GM23338 (cell line): ENCODE measurements around the gene MMAB. TPM values are rescaled to one million over a fixed set of nuclear protein-coding genes. Genes with fewer than 3 reads are reported as not detected.

ENCODE experiments used
- ATAC-seq: fragments of 200-7000 bp; cut with Tn5 transposase; 3 replicates; pipeline ENCODE4 v1.9.1; 2020
- DNase-seq: peaks from one replicate; pipeline ENCODE4 v3.0.0-alpha.2; 2015; ENCODE audit warnings: low spot score
- H2AFZ ChIP-seq: fragments of 200-600 bp; sonication (generic); 2 replicates; pipeline ENCODE4 v1.8.0; 2016; ENCODE audit warnings: antibody characterized with exemption, mild to moderate bottlenecking, moderate library complexity
- H3F3A ChIP-seq: fragments of 200-600 bp; sonication (generic); replicated peaks from 2 replicates; pipeline ENCODE4 v1.8.0; 2017; ENCODE audit warnings: antibody characterized with exemption, mixed run types, low read depth
- H3K27ac ChIP-seq: fragments of 200-600 bp; sonication (generic); 2 replicates; pipeline ENCODE4 v1.6.1; 2016; ENCODE audit warnings: low read depth
- H3K27me3 ChIP-seq: fragments of 200-600 bp; sonication (generic); 2 replicates; pipeline ENCODE4 v1.8.0; 2016; ENCODE audit warnings: mild to moderate bottlenecking, mixed run types, moderate library complexity; ENCODE audit not compliant: insufficient read depth
- H3K36me3 ChIP-seq: fragments of 200-600 bp; sonication (generic); 2 replicates; pipeline ENCODE4 v1.8.0; 2016; ENCODE audit warnings: mild to moderate bottlenecking; ENCODE audit not compliant: insufficient read depth
- H3K4me1 ChIP-seq: fragments of 200-600 bp; sonication (generic); 2 replicates; pipeline ENCODE4 v1.8.0; 2016; ENCODE audit warnings: mild to moderate bottlenecking, moderate library complexity; ENCODE audit not compliant: insufficient read depth
- H3K4me2 ChIP-seq: fragments of 200-600 bp; sonication (generic); 2 replicates; pipeline ENCODE4 v1.7.1; 2017; ENCODE audit warnings: mixed run types
- H3K4me3 ChIP-seq: fragments of 200-600 bp; sonication (generic); 2 replicates; pipeline ENCODE4 v1.6.1; 2016; ENCODE audit warnings: mixed run types
- H3K79me2 ChIP-seq: fragments of 200-600 bp; sonication (generic); replicated peaks from 2 replicates; pipeline ENCODE4 v1.8.0; 2017; ENCODE audit warnings: mild to moderate bottlenecking; ENCODE audit not compliant: insufficient read depth
- H3K9me2 ChIP-seq: fragments of 200-600 bp; sonication (generic); 2 replicates; pipeline ENCODE4 v1.8.0; 2017; ENCODE audit not compliant: insufficient read depth
- H4K20me1 ChIP-seq: fragments of 200-600 bp; sonication (generic); replicated peaks from 2 replicates; pipeline ENCODE4 v1.8.0; 2017; ENCODE audit warnings: mild to moderate bottlenecking; ENCODE audit not compliant: insufficient read depth
- H3K27ac Mint-ChIP-seq: 2 replicates; pipeline ENCODE4 v1.8.0; 2020; ENCODE audit warnings: inconsistent platforms, mild to moderate bottlenecking, moderate library complexity, mixed read lengths
- H3K27me3 Mint-ChIP-seq: 3 replicates; pipeline ENCODE4 v1.8.0; 2022; ENCODE audit warnings: low read depth, mild to moderate bottlenecking, moderate library complexity, mixed read lengths, inconsistent platforms; ENCODE audit not compliant: insufficient read depth, poor library complexity
- H3K36me3 Mint-ChIP-seq: 3 replicates; pipeline ENCODE4 v1.8.0; 2021; ENCODE audit warnings: low read depth, mild to moderate bottlenecking, inconsistent platforms, moderate library complexity, mixed read lengths
- H3K4me1 Mint-ChIP-seq: 3 replicates; pipeline ENCODE4 v1.8.0; 2020; ENCODE audit warnings: mild to moderate bottlenecking, inconsistent platforms, mixed read lengths
- H3K4me3 Mint-ChIP-seq: 3 replicates; pipeline ENCODE4 v1.8.0; 2021; ENCODE audit warnings: moderate library complexity, mild to moderate bottlenecking, inconsistent platforms, mixed read lengths
- H3K9me3 Mint-ChIP-seq: 3 replicates; pipeline ENCODE4 v1.8.0; 2020; ENCODE audit warnings: moderate library complexity, mild to moderate bottlenecking, inconsistent platforms, mixed read lengths
- NANOG ChIP-seq: IDR thresholded peaks from 2 replicates; pipeline ENCODE4 v1.6.1; 2016; ENCODE audit warnings: antibody characterized with exemption, borderline replicate concordance
- POLR2AphosphoS5 ChIP-seq: IDR thresholded peaks from 2 replicates; pipeline ENCODE4 v1.6.1; 2016; ENCODE audit warnings: antibody characterized with exemption, low read depth
- polyA plus RNA-seq: library from polyadenylated mRNA; unstranded; fragments of >200 nt; fragmentation: Nextera tagmentation; extraction: Ambion mirVana; gene quantifications from 2 replicates; pipeline ENCODE4 v1.2.1, GENCODE V29; 2016
- total RNA-seq: library from RNA; depleted of rRNA; stranded (reverse); fragments of >200 nt; shearing (Covaris generic); gene quantifications from 2 replicates; pipeline ENCODE4 v1.2.3, GENCODE V29; 2014
- TF ChIP-seq, protein P1 (sequence below): IDR thresholded peaks from one replicate; pipeline ENCODE4 v1.6.1; 2018; ENCODE audit warnings: antibody characterized with exemption; ENCODE audit not compliant: unreplicated experiment
- TF ChIP-seq, protein P2 (sequence below), 2 experiments: fragments of 200-600 bp in 1 of 2; sonication (generic) in 1 of 2; conservative IDR thresholded peaks; 2 replicates each; pipeline versions ENCODE4 v1.5.1 to v1.6.1; 2016 to 2017; ENCODE audit warnings: antibody characterized with exemption in 2 of 2, low read depth in 2 of 2, mild to moderate bottlenecking in 2 of 2, moderate library complexity in 1 of 2

MMAB gene
- total and polyA plus RNA-seq, 2 experiments from 2014 or later = 24.7 to 38.5 TPM

DNA sequence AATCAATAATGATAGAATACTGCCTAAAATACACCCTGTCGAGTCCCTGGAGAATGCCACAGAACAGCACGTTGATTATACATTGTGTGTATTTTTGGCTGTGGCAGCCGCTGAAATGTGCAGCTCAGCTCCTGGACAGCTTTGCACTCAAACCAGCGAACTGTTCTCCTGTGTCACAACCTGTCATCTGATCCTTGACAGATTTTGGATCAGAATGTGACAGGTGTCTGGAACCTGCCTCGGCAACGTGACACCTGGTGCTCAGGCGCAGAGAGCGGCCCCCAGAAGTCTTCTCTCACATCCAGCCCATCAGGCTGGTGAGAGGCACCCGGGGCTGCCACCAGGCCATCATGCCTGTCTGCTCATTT is 19.6 kb upstream of the MMAB start:
- TF ChIP-seq, protein P1, sequence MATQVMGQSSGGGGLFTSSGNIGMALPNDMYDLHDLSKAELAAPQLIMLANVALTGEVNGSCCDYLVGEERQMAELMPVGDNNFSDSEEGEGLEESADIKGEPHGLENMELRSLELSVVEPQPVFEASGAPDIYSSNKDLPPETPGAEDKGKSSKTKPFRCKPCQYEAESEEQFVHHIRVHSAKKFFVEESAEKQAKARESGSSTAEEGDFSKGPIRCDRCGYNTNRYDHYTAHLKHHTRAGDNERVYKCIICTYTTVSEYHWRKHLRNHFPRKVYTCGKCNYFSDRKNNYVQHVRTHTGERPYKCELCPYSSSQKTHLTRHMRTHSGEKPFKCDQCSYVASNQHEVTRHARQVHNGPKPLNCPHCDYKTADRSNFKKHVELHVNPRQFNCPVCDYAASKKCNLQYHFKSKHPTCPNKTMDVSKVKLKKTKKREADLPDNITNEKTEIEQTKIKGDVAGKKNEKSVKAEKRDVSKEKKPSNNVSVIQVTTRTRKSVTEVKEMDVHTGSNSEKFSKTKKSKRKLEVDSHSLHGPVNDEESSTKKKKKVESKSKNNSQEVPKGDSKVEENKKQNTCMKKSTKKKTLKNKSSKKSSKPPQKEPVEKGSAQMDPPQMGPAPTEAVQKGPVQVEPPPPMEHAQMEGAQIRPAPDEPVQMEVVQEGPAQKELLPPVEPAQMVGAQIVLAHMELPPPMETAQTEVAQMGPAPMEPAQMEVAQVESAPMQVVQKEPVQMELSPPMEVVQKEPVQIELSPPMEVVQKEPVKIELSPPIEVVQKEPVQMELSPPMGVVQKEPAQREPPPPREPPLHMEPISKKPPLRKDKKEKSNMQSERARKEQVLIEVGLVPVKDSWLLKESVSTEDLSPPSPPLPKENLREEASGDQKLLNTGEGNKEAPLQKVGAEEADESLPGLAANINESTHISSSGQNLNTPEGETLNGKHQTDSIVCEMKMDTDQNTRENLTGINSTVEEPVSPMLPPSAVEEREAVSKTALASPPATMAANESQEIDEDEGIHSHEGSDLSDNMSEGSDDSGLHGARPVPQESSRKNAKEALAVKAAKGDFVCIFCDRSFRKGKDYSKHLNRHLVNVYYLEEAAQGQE = no peak
- no peak for TF ChIP-seq POLR2AphosphoS5
- TF ChIP-seq, protein P2, sequence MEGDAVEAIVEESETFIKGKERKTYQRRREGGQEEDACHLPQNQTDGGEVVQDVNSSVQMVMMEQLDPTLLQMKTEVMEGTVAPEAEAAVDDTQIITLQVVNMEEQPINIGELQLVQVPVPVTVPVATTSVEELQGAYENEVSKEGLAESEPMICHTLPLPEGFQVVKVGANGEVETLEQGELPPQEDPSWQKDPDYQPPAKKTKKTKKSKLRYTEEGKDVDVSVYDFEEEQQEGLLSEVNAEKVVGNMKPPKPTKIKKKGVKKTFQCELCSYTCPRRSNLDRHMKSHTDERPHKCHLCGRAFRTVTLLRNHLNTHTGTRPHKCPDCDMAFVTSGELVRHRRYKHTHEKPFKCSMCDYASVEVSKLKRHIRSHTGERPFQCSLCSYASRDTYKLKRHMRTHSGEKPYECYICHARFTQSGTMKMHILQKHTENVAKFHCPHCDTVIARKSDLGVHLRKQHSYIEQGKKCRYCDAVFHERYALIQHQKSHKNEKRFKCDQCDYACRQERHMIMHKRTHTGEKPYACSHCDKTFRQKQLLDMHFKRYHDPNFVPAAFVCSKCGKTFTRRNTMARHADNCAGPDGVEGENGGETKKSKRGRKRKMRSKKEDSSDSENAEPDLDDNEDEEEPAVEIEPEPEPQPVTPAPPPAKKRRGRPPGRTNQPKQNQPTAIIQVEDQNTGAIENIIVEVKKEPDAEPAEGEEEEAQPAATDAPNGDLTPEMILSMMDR (conservative IDR thresholded peaks at IDR 0.05; ENCODE audit: low read depth in 2 of 2) = no peak
- DNase-seq (no peak), ATAC-seq (no peak)
- H3K4me1 ChIP-seq = 0 out of 2 replicates have a peak, but pooled peaks cover 1% of the 10 kb centered on the region
- no peak overlapping the region for H3K4me3 Mint-ChIP-seq
- H3K9me2 ChIP-seq = no peaks in the 10 kb centered on the region
- H3K27ac Mint-ChIP-seq = no peak overlapping the region
- H3K79me2 ChIP-seq = no peaks in the 10 kb centered on the region
- no peak overlapping the region for H3K4me3 ChIP-seq
- H3F3A ChIP-seq = no peaks in the 10 kb centered on the region
- H3K27me3 Mint-ChIP-seq = peaks cover 13% of the 10 kb centered on the region
- H3K36me3 ChIP-seq = no peaks in the 10 kb centered on the region; the same call in 1 of the 2 replicates
- H2AFZ ChIP-seq = no peak overlapping the region
- peaks cover 10% of the 10 kb centered on the region for H3K36me3 Mint-ChIP-seq
- H4K20me1 ChIP-seq = no peaks in the 10 kb centered on the region
- no peaks in the 10 kb centered on the region for H3K27me3 ChIP-seq
- H3K9me3 Mint-ChIP-seq = no peaks in the 10 kb centered on the region
- peaks cover 9% of the 10 kb centered on the region for H3K4me1 Mint-ChIP-seq
- no peak overlapping the region for H3K27ac ChIP-seq
- no peak overlapping the region for H3K4me2 ChIP-seq

DNA sequence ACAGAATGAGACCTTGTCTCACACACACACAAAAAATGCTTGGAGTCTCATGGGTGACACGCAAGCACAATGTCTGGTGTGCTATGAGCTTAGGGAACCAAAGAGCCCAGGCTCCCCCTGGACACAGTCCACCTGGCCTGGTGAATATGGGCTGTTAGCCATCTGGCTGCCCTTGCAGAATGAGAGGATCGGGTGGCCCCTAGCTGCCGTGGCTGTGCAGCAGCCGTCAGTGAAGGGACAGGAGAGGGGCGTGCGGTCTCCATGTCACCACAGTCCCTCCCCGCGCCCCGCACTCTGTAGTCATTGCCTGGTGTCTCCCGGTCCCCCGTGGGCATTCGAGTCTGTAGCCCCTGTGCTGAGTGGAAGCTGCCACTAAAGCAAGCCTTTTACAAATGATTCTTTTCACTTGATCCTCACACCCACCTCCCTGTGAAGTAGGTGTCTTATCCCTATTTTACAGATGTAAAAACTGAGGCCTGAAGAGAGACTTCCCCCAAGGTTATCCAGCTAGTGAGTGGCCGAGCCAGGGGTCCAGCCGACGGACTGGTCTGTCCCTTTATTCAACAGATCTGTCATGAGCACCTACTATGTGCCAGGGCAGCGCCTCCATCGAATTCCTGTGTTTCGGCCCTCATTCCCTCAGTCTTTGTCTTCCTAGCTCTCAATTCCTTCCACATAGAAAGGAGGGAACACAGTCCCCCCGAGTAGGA is 19.0 kb upstream of the MMAB start:
- H3K4me2 ChIP-seq = no peak overlapping the region
- H2AFZ ChIP-seq = no peak overlapping the region
- H3K9me2 ChIP-seq = no peaks in the 10 kb centered on the region
- peaks cover 4% of the 10 kb centered on the region for H3K4me1 Mint-ChIP-seq
- no peaks in the 10 kb centered on the region for H3F3A ChIP-seq
- no peaks in the 10 kb centered on the region for H3K79me2 ChIP-seq
- H3K27me3 ChIP-seq = no peaks in the 10 kb centered on the region
- H3K27me3 Mint-ChIP-seq = peaks cover 12% of the 10 kb centered on the region
- no peaks in the 10 kb centered on the region; the same call in 1 of the 2 replicates for H3K36me3 ChIP-seq
- no peaks in the 10 kb centered on the region for H3K4me1 ChIP-seq
- no peak overlapping the region for H3K4me3 Mint-ChIP-seq
- no peak overlapping the region for H3K27ac Mint-ChIP-seq
- DNase-seq (no peak), ATAC-seq (no peak)
- no peak overlapping the region for H3K4me3 ChIP-seq
- peaks cover 11% of the 10 kb centered on the region for H3K36me3 Mint-ChIP-seq
- H3K27ac ChIP-seq = no peak overlapping the region
- H3K9me3 Mint-ChIP-seq = no peaks in the 10 kb centered on the region
- H4K20me1 ChIP-seq = no peaks in the 10 kb centered on the region
- no peak for TF ChIP-seq NANOG
- TF ChIP-seq, protein P1 = no peak
